Astrocyte (in vitro differentiated cells and primary cell): ENCODE measurements around the gene PSMB3. TPM values are rescaled to one million over a fixed set of nuclear protein-coding genes. Genes with fewer than 3 reads are reported as not detected.

ENCODE experiments used
- DNase-seq: peaks from one replicate; pipeline ENCODE4 v3.0.0-alpha.2; 2010; ENCODE audit warnings: low read depth
- FAIRE-seq: peaks from 2 replicates; lab custom pipeline; 2011; peaks lifted over from hg19 to GRCh38; lab: Jason Lieb, UNC
- H2AFZ ChIP-seq: 2 replicates; pipeline ENCODE4 v1.6.0; 2012; ENCODE audit warnings: low read depth, low read length, inconsistent platforms
- H3K27ac ChIP-seq: 2 replicates; pipeline ENCODE4 v1.5.1; 2011; ENCODE audit warnings: low read depth, low read length, inconsistent platforms
- H3K27me3 ChIP-seq: 2 replicates; pipeline ENCODE4 v1.6.0; 2011; ENCODE audit warnings: low read length, inconsistent platforms; ENCODE audit not compliant: insufficient read depth
- H3K36me3 ChIP-seq: 2 replicates; pipeline ENCODE4 v1.5.1; 2011; ENCODE audit warnings: low read length, inconsistent platforms; ENCODE audit not compliant: insufficient read depth
- H3K4me1 ChIP-seq: 2 replicates; pipeline ENCODE4 v1.5.1; 2011; ENCODE audit warnings: low read length, inconsistent platforms; ENCODE audit not compliant: insufficient read depth
- H3K4me2 ChIP-seq: 2 replicates; pipeline ENCODE4 v1.6.0; 2012; ENCODE audit warnings: low read length, inconsistent platforms
- H3K4me3 ChIP-seq: 2 replicates; pipeline ENCODE4 v1.5.1; 2011; ENCODE audit warnings: low read depth, mild to moderate bottlenecking, low read length, inconsistent platforms; ENCODE audit not compliant: insufficient read depth
- H3K79me2 ChIP-seq: 2 replicates; pipeline ENCODE4 v1.6.0; 2012; ENCODE audit warnings: mild to moderate bottlenecking, low read length, inconsistent platforms; ENCODE audit not compliant: insufficient read depth
- H3K9ac ChIP-seq: 2 replicates; pipeline ENCODE4 v1.6.0; 2012; ENCODE audit warnings: mild to moderate bottlenecking, low read length, inconsistent platforms
- H3K9me3 ChIP-seq: 2 replicates; pipeline ENCODE4 v1.5.1; 2012; ENCODE audit warnings: low read depth, mild to moderate bottlenecking, low read length, inconsistent platforms; ENCODE audit not compliant: insufficient read depth
- H4K20me1 ChIP-seq: 2 replicates; pipeline ENCODE4 v1.6.0; 2012; ENCODE audit warnings: low read length, inconsistent platforms; ENCODE audit not compliant: insufficient read depth
- H3K27ac Mint-ChIP-seq: one replicate; pipeline ENCODE4 v1.8.0; 2021; ENCODE audit warnings: mild to moderate bottlenecking, mixed read lengths; ENCODE audit not compliant: unreplicated experiment
- H3K27me3 Mint-ChIP-seq: one replicate; pipeline ENCODE4 v1.8.0; 2021; ENCODE audit warnings: low read depth, mixed read lengths; ENCODE audit not compliant: unreplicated experiment
- H3K36me3 Mint-ChIP-seq: one replicate; pipeline ENCODE4 v1.8.0; 2021; ENCODE audit warnings: low read depth, mixed read lengths; ENCODE audit not compliant: unreplicated experiment
- H3K4me1 Mint-ChIP-seq: one replicate; pipeline ENCODE4 v1.8.0; 2021; ENCODE audit warnings: low read depth, mixed read lengths; ENCODE audit not compliant: unreplicated experiment
- H3K4me3 Mint-ChIP-seq: one replicate; pipeline ENCODE4 v1.8.0; 2021; ENCODE audit warnings: mild to moderate bottlenecking, moderate library complexity, mixed read lengths; ENCODE audit not compliant: unreplicated experiment
- H3K9me3 Mint-ChIP-seq: one replicate; pipeline ENCODE4 v1.8.0; 2021; ENCODE audit warnings: mild to moderate bottlenecking, mixed read lengths; ENCODE audit not compliant: unreplicated experiment
- CTCF ChIP-seq: IDR thresholded peaks from 2 replicates; pipeline ENCODE4 v1.5.1; 2011; ENCODE audit warnings: low read depth, mild to moderate bottlenecking, inconsistent platforms, low read length, moderate library complexity; ENCODE audit not compliant: insufficient read depth
- EZH2 ChIP-seq: IDR thresholded peaks from 2 replicates; pipeline ENCODE4 v1.6.1; 2012; ENCODE audit warnings: mild to moderate bottlenecking, low read length, inconsistent platforms; ENCODE audit not compliant: insufficient read depth
- total RNA-seq: library from RNA; stranded (reverse); gene quantifications from 2 replicates; pipeline ENCODE4 v1.2.1, GENCODE V29; 2021

Gene PSMB3
- total RNA-seq, 1 donor from 2014 or later = 191 TPM

- Mint-ChIP-seq H3K27ac (no peak overlapping the region), H3K9me3 (peaks cover 5% of the 10 kb centered on the region), H3K36me3 (peaks cover 6% of the 10 kb centered on the region), H3K4me1 (peaks cover 15% of the 10 kb centered on the region), H3K27me3 (peaks cover 15% of the 10 kb centered on the region), H3K4me3 (no peak overlapping the region)
- peak overlapping the region; percentile 93 for H3K4me2 ChIP-seq
- no peak overlapping the region for H2AFZ ChIP-seq
- DNase-seq = no peak
- no peaks in the 10 kb centered on the region for H3K36me3 ChIP-seq
- peak overlapping the region; percentile 67 for H3K4me3 ChIP-seq
- no peaks in the 10 kb centered on the region for H3K9me3 ChIP-seq
- no peak overlapping the region for H3K27ac ChIP-seq
- TF ChIP-seq EZH2 = no peak
- TF ChIP-seq CTCF = no peak
- H3K27me3 ChIP-seq = peaks cover 7% of the 10 kb centered on the region
- H3K4me1 ChIP-seq = peaks cover 41% of the 10 kb centered on the region
- peaks cover 33% of the 10 kb centered on the region for H4K20me1 ChIP-seq
- no peak for FAIRE-seq
- peak overlapping the region; percentile 63 for H3K9ac ChIP-seq
- peaks cover 14% of the 10 kb centered on the region for H3K79me2 ChIP-seq
Observed at GRCh38 chr17:38705523-38705802, 47.1 kb upstream of the PSMB3 start.

GRCh38 chr17:38705803-38706504 is 46.6 kb upstream of the PSMB3 start:
- peaks cover 10% of the 10 kb centered on the region for H3K36me3 Mint-ChIP-seq
- H3K4me1 Mint-ChIP-seq = peaks cover 15% of the 10 kb centered on the region
- Histone ChIP-seq H3K27ac (no peak overlapping the region), H3K4me1 (peaks cover 41% of the 10 kb centered on the region), H3K79me2 (peaks cover 14% of the 10 kb centered on the region), H3K9ac (peak overlapping the region; percentile 63), H3K4me3 (peak overlapping the region; percentile 67), H3K4me2 (peak overlapping the region; percentile 93), H2AFZ (peak overlapping the region; percentile 19), H3K36me3 (no peaks in the 10 kb centered on the region), H3K27me3 (peaks cover 7% of the 10 kb centered on the region), H3K9me3 (no peaks in the 10 kb centered on the region), H4K20me1 (peaks cover 38% of the 10 kb centered on the region)
- peaks cover 5% of the 10 kb centered on the region for H3K9me3 Mint-ChIP-seq
- TF ChIP-seq EZH2 = no peak
- TF ChIP-seq CTCF = no peak
- peaks cover 15% of the 10 kb centered on the region for H3K27me3 Mint-ChIP-seq
- no peak for DNase-seq
- peak overlapping the region; percentile 87 for H3K4me3 Mint-ChIP-seq
- no peak for FAIRE-seq
- H3K27ac Mint-ChIP-seq = no peak overlapping the region

GRCh38 chr17:38706505-38707216 is 45.9 kb upstream of the PSMB3 start:
- Mint-ChIP-seq H3K36me3 (peaks cover 14% of the 10 kb centered on the region), H3K4me3 (peak overlapping the region; percentile 87), H3K27ac (no peak overlapping the region), H3K9me3 (peaks cover 5% of the 10 kb centered on the region), H3K27me3 (peaks cover 15% of the 10 kb centered on the region), H3K4me1 (peaks cover 11% of the 10 kb centered on the region)
- H3K79me2 ChIP-seq = peaks cover 14% of the 10 kb centered on the region
- H2AFZ ChIP-seq = no peak overlapping the region
- peak overlapping the region; percentile 93 for H3K4me2 ChIP-seq
- FAIRE-seq (no peak), DNase-seq (no peak)
- peak overlapping the region; percentile 67 for H3K4me3 ChIP-seq
- H3K36me3 ChIP-seq = no peaks in the 10 kb centered on the region
- no peak overlapping the region for H3K27ac ChIP-seq
- peaks cover 40% of the 10 kb centered on the region for H4K20me1 ChIP-seq
- H3K27me3 ChIP-seq = peaks cover 7% of the 10 kb centered on the region
- TF ChIP-seq EZH2 (no peak), CTCF (no peak)
- peaks cover 34% of the 10 kb centered on the region for H3K4me1 ChIP-seq
- H3K9me3 ChIP-seq = no peaks in the 10 kb centered on the region
- peak overlapping the region; percentile 63 for H3K9ac ChIP-seq
